OCI-LY3 (cell line): Measurements from ENCODE around the gene VAV2.

Experiments
- H2AFZ ChIP-seq: fragments of 200-600, 300-600 bp; shearing (Covaris generic); 2 replicates; pipeline ENCODE4 v1.6.0; 2014; ENCODE audit warnings: antibody characterized with exemption, low read depth, low read length
- H3K27ac ChIP-seq: fragments of 200-600, 300-600 bp; sonication (generic); 2 replicates; pipeline ENCODE4 v1.5.1; 2014; ENCODE audit warnings: mild to moderate bottlenecking, low read length, moderate library complexity, mixed read lengths
- H3K27me3 ChIP-seq: fragments of 200-600, 300-600 bp; sonication (generic); 2 replicates; pipeline ENCODE4 v1.6.1; 2014; ENCODE audit warnings: low read depth, low read length, mixed read lengths
- H3K36me3 ChIP-seq: fragments of 200-600, 300-600 bp; sonication (generic); replicated peaks from 2 replicates; pipeline ENCODE3; 2014; ENCODE audit warnings: low read depth, low read length, mixed read lengths
- H3K4me1 ChIP-seq: fragments of 300-600, 200-600 bp; sonication (generic); 2 replicates; pipeline ENCODE4 v1.6.1; 2014; ENCODE audit warnings: low read length, mixed read lengths
- H3K4me2 ChIP-seq: fragments of 200-600, 300-600 bp; sonication (generic); 2 replicates; pipeline ENCODE4 v1.6.1; 2014; ENCODE audit warnings: low read length, mixed read lengths
- H3K4me3 ChIP-seq: fragments of 300-600, 200-600 bp; sonication (generic); 2 replicates; pipeline ENCODE4 v1.5.1; 2014; ENCODE audit warnings: antibody characterized with exemption, mild to moderate bottlenecking, low read length, moderate library complexity
- H3K79me2 ChIP-seq: fragments of 300-600, 200-600 bp; shearing (Covaris generic); 2 replicates; pipeline ENCODE4 v1.6.1; 2014; ENCODE audit warnings: mild to moderate bottlenecking, low read length, mixed read lengths
- H3K9ac ChIP-seq: fragments of 300-600, 200-600 bp; shearing (Covaris generic); 2 replicates; pipeline ENCODE4 v1.6.0; 2014; ENCODE audit warnings: mild to moderate bottlenecking, low read length, moderate library complexity
- H3K9me3 ChIP-seq: fragments of 200-600, 300-600 bp; shearing (Covaris generic); 2 replicates; pipeline ENCODE4 v1.6.1; 2014; ENCODE audit warnings: low read length, mixed read lengths; ENCODE audit not compliant: insufficient read depth
- H4K20me1 ChIP-seq: fragments of 200-600, 300-600 bp; sonication (generic); 2 replicates; pipeline ENCODE4 v1.6.1; 2016; ENCODE audit warnings: low read length, mixed read lengths; ENCODE audit not compliant: insufficient read depth
- CTCF ChIP-seq: fragments of 200-600, 300-600 bp; sonication (generic); IDR thresholded peaks from 2 replicates; pipeline ENCODE4 v1.5.1; 2014; ENCODE audit warnings: antibody characterized with exemption, low read length, low read depth
- EZH2phosphoT487 ChIP-seq: fragments of 200-600 bp; shearing (Covaris generic); IDR thresholded peaks from 2 replicates; pipeline ENCODE4 v1.6.1; 2018; ENCODE audit warnings: antibody characterized with exemption, mixed run types, low read depth

Gene VAV2

GRCh38 chr9:133935328-133936005 is 56.7 kb downstream of the VAV2 start:
- Histone ChIP-seq H4K20me1 (peaks cover 24% of the 10 kb centered on the region), H3K27ac (no peak overlapping the region), H3K27me3 (no peaks in the 10 kb centered on the region), H3K4me2 (no peak overlapping the region), H3K4me3 (no peak overlapping the region), H3K9ac (no peak overlapping the region), H3K79me2 (peaks cover 63% of the 10 kb centered on the region), H3K4me1 (peaks cover 14% of the 10 kb centered on the region), H2AFZ (no peak overlapping the region), H3K36me3 (peaks cover 34% of the 10 kb centered on the region), H3K9me3 (no peaks in the 10 kb centered on the region)
- no peak for TF ChIP-seq EZH2phosphoT487

GRCh38 chr9:133934482-133935232 is 57.5 kb downstream of the VAV2 start:
- no peaks in the 10 kb centered on the region for H3K9me3 ChIP-seq
- H3K79me2 ChIP-seq, result peaks cover 63% of the 10 kb centered on the region
- peaks cover 17% of the 10 kb centered on the region for H4K20me1 ChIP-seq
- peaks cover 22% of the 10 kb centered on the region for H3K4me1 ChIP-seq
- H3K27me3 ChIP-seq, result no peaks in the 10 kb centered on the region
- TF ChIP-seq CTCF (no peak), EZH2phosphoT487 (no peak)
- no peak overlapping the region for H2AFZ ChIP-seq
- no peak overlapping the region for H3K4me2 ChIP-seq
- H3K4me3 ChIP-seq, result no peak overlapping the region
- no peak overlapping the region for H3K9ac ChIP-seq
- H3K36me3 ChIP-seq, result peaks cover 37% of the 10 kb centered on the region
- no peak overlapping the region for H3K27ac ChIP-seq

GRCh38 chr9:133933426-133934026 is 58.6 kb downstream of the VAV2 start:
- Histone ChIP-seq H3K4me3 (no peak overlapping the region), H3K27me3 (no peaks in the 10 kb centered on the region), H3K79me2 (peaks cover 65% of the 10 kb centered on the region), H2AFZ (no peak overlapping the region), H3K9ac (no peak overlapping the region), H3K4me2 (no peak overlapping the region), H3K4me1 (peaks cover 33% of the 10 kb centered on the region), H4K20me1 (peaks cover 17% of the 10 kb centered on the region; the same call in 1 of the 2 replicates), H3K27ac (no peak overlapping the region), H3K9me3 (no peaks in the 10 kb centered on the region), H3K36me3 (peaks cover 31% of the 10 kb centered on the region)
- TF ChIP-seq EZH2phosphoT487, result no peak
- no peak for TF ChIP-seq CTCF

GRCh38 chr9:133932633-133933032 is 59.5 kb downstream of the VAV2 start:
- Histone ChIP-seq H3K79me2 (peaks cover 69% of the 10 kb centered on the region), H3K4me1 (peaks cover 42% of the 10 kb centered on the region), H3K36me3 (peaks cover 30% of the 10 kb centered on the region), H2AFZ (no peak overlapping the region), H3K27me3 (no peaks in the 10 kb centered on the region), H3K4me2 (no peak overlapping the region), H3K9me3 (no peaks in the 10 kb centered on the region), H3K27ac (no peak overlapping the region), H3K9ac (no peak overlapping the region), H4K20me1 (peaks cover 11% of the 10 kb centered on the region; the same call in 1 of the 2 replicates), H3K4me3 (no peak overlapping the region)
- no peak for TF ChIP-seq EZH2phosphoT487

- Histone ChIP-seq H3K4me2 (no peak overlapping the region), H3K4me3 (no peak overlapping the region), H3K79me2 (peaks cover 72% of the 10 kb centered on the region), H3K27ac (no peak overlapping the region), H2AFZ (no peak overlapping the region), H3K4me1 (peaks cover 47% of the 10 kb centered on the region), H3K27me3 (no peaks in the 10 kb centered on the region), H4K20me1 (peaks cover 11% of the 10 kb centered on the region; the same call in 1 of the 2 replicates), H3K36me3 (peaks cover 28% of the 10 kb centered on the region), H3K9me3 (no peaks in the 10 kb centered on the region), H3K9ac (no peak overlapping the region)
- TF ChIP-seq CTCF (no peak), EZH2phosphoT487 (no peak)
Observed at GRCh38 chr9:133932181-133932580, 59.9 kb downstream of the VAV2 start.
